ENCODE results near the gene SKI. TPM values are rescaled to one million over a fixed set of nuclear protein-coding genes. Genes with fewer than 3 reads are reported as not detected.

Gene SKI
- total RNA-seq, 1 experiment from 2014 or later = 28.3 TPM

DNA sequence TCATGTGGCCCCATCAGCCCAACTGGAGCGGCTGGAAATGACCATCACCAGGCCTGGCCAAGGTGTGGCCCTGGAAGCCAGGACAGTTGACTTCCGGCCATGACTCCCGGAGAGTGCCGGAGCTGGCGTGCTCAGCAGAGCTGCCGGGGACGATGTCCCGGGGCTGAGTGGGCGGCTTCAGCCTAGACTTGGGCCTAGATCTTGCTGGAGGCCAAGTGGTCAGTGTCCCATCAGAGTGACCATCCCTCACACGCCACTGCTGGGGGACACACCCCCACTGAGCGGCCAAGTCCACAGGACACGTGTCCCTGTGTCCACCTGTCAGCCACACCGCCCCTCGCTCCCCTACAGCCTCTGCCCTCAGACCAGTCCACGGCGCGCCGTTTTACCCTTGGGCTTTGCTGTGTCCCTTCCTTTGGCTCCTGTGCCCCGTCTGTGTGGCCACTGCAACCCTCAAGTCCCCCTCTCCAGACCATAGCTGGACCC is 37.6 kb upstream of the SKI start:
- H3K4me3 ChIP-seq (ENCODE audit: low read length) = peak overlapping the region; percentile 70
- BruUV-seq (replicated peaks) = no TSS peak
- ChIA-PET CTCF (interaction anchor here (1.7 kb wide), 1 partner anchor 50 kb away, joined by 5 read pairs; no protein-coding TSS in a partner anchor), POLR2A (ENCODE audit: unreplicated experiment) (no interaction called here)
- H3K27me3 ChIP-seq (ENCODE audit: low read length) = no peaks in the 10 kb centered on the region
- peak; percentile 1; the same call in 1 of the 2 replicates for ATAC-seq
- no peaks in the 10 kb centered on the region for H3F3A ChIP-seq (ENCODE audit: low read length, unreplicated experiment)
- no peaks in the 10 kb centered on the region for H3K9me2 ChIP-seq (replicated peaks; ENCODE audit: low read length)
- H3K4me2 ChIP-seq (ENCODE audit: low read length) = peak overlapping the region; percentile 92
- peaks cover 49% of the 10 kb centered on the region for H3K4me1 ChIP-seq (ENCODE audit: insufficient read depth, low read length)
- peak overlapping the region; percentile 78 for H3K27ac ChIP-seq (ENCODE audit: low read length)
- peak; percentile 35 for DNase-seq
- intact Hi-C loops (cut with micrococcal nuclease) = loop anchor here (5.0 kb wide), 1 partner anchor 357 kb away; no protein-coding TSS in a partner anchor
- peak overlapping the region; percentile 18; the same call in 1 of the 2 replicates for H2AFZ ChIP-seq (ENCODE audit: low read length)
- no peaks in the 10 kb centered on the region for H3K9me3 ChIP-seq (ENCODE audit: low read length)
- peaks cover 43% of the 10 kb centered on the region for H3K79me2 ChIP-seq (ENCODE audit: low read length)
- H3K9ac ChIP-seq (ENCODE audit: low read length) = peak overlapping the region; percentile 81
- no peaks in the 10 kb centered on the region for H3K36me3 ChIP-seq (ENCODE audit: low read depth, low read length)
- no peak for TF ChIP-seq EZH2phosphoT487 (IDR thresholded peaks at IDR 0.05; ENCODE audit: borderline replicate concordance, low read length)
- TF ChIP-seq, protein P1, sequence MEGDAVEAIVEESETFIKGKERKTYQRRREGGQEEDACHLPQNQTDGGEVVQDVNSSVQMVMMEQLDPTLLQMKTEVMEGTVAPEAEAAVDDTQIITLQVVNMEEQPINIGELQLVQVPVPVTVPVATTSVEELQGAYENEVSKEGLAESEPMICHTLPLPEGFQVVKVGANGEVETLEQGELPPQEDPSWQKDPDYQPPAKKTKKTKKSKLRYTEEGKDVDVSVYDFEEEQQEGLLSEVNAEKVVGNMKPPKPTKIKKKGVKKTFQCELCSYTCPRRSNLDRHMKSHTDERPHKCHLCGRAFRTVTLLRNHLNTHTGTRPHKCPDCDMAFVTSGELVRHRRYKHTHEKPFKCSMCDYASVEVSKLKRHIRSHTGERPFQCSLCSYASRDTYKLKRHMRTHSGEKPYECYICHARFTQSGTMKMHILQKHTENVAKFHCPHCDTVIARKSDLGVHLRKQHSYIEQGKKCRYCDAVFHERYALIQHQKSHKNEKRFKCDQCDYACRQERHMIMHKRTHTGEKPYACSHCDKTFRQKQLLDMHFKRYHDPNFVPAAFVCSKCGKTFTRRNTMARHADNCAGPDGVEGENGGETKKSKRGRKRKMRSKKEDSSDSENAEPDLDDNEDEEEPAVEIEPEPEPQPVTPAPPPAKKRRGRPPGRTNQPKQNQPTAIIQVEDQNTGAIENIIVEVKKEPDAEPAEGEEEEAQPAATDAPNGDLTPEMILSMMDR (conservative IDR thresholded peaks at IDR 0.05; ENCODE audit: low read depth, low read length) = no peak
- no peak for TF ChIP-seq EZH2 (IDR thresholded peaks at IDR 0.05; ENCODE audit: low read length, unreplicated experiment)
- H4K20me1 ChIP-seq (ENCODE audit: low read length) = no peaks in the 10 kb centered on the region

DNA sequence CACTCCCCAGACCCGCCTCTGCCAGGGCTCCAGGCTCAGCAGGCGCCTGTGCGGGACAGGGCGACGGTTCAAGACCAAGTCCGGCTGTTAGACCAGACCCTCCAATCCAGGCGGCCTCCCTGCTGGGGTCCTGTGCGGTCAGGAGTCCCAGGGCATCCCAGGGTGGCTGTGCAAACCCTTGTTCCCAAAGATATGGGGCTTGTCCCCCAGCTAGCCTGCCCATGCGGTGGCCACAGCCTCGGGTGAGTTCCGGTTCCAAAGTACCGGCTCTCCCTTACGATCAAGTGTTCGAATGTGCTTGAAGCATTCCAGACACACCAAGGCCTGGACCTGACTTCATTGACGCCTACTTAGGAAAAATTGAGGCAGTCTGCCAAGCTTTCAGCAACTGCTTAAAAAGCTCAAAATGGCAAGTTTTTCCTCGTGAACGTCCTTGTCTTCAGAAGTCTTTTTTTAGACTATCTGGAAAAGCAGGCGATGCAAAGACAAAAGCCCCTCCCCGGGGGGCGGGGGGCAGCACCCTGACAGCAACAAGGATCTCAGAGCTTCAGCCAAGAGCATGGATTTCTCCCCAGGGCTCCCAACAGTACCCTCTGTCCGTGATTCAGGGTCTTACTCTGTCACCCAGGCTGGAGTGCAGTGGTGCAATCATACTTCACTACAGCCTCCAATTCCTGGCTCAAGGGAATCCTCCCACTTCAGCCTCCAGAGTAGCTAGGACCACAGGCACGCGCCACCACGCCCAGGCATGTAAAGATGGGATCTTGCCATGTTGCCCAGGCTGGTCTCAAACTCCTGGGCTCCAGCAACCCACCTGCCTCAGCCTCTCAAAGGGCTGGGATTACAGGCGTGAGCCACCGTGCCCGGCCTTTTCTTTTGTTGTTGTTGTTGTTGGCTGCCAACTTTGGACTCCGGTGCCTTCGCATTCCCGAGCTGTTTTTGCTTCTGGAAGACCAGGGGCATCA is 35.8 kb upstream of the SKI start:
- no peak for DNase-seq
- intact Hi-C loops (cut with micrococcal nuclease) = loop anchor here (5.0 kb wide), 1 partner anchor 355 kb away; no protein-coding TSS in a partner anchor
- no peaks in the 10 kb centered on the region for H4K20me1 ChIP-seq (ENCODE audit: low read length)
- no peak for ATAC-seq
- H3K9me2 ChIP-seq (replicated peaks; ENCODE audit: low read length) = no peaks in the 10 kb centered on the region
- peaks cover 52% of the 10 kb centered on the region for H3K4me1 ChIP-seq (ENCODE audit: insufficient read depth, low read length)
- no peaks in the 10 kb centered on the region for H3F3A ChIP-seq (ENCODE audit: low read length, unreplicated experiment)
- H3K9me3 ChIP-seq (ENCODE audit: low read length) = no peaks in the 10 kb centered on the region
- TF ChIP-seq EZH2phosphoT487 (IDR thresholded peaks at IDR 0.05; ENCODE audit: borderline replicate concordance, low read length) (no peak), EZH2 (IDR thresholded peaks at IDR 0.05; ENCODE audit: low read length, unreplicated experiment) (no peak)
- TF ChIP-seq, protein P1 (conservative IDR thresholded peaks at IDR 0.05; ENCODE audit: low read depth, low read length) = no peak
- peak overlapping the region; percentile 100 for H3K4me2 ChIP-seq (ENCODE audit: low read length)
- no peak overlapping the region for H3K9ac ChIP-seq (ENCODE audit: low read length)
- POLR2A ChIA-PET (ENCODE audit: unreplicated experiment) = no interaction called here
- H3K4me3 ChIP-seq (ENCODE audit: low read length) = peak overlapping the region; percentile 83
- H3K27me3 ChIP-seq (ENCODE audit: low read length) = no peaks in the 10 kb centered on the region
- no peak overlapping the region for H3K27ac ChIP-seq (ENCODE audit: low read length)
- CTCF ChIA-PET = interaction anchor here (0.6 kb wide), 1 partner anchor 42 kb away, joined by 3 read pairs; no protein-coding TSS in a partner anchor
- BruUV-seq (replicated peaks) = no TSS peak
- H2AFZ ChIP-seq (ENCODE audit: low read length) = no peak overlapping the region
- peaks cover 43% of the 10 kb centered on the region for H3K79me2 ChIP-seq (ENCODE audit: low read length)
- H3K36me3 ChIP-seq (ENCODE audit: low read depth, low read length) = no peaks in the 10 kb centered on the region
